RWPE2 (cell line): ENCODE results near the gene TNFRSF14.

ENCODE experiments used
- ATAC-seq: fragments of 200-7000 bp; cut with Tn5 transposase; 3 replicates; pipeline ENCODE4 v1.9.1; 2021; ENCODE audit warnings: low read depth
- DNase-seq: peaks from one replicate; pipeline ENCODE4 v3.0.0-alpha.2; 2020; ENCODE audit warnings: low spot score
- H3K27ac ChIP-seq: fragments of 450-650 bp; 2 replicates; pipeline ENCODE4 v1.5.1; 2017; ENCODE audit warnings: mild to moderate bottlenecking; ENCODE audit not compliant: poor library complexity, severe bottlenecking
- H3K27me3 ChIP-seq: fragments of 250-450 bp; sonication (Bioruptor Pico); 2 replicates; pipeline ENCODE4 v1.5.1; 2021; ENCODE audit warnings: mild to moderate bottlenecking, moderate library complexity; ENCODE audit not compliant: insufficient read depth, poor library complexity, severe bottlenecking
- H3K36me3 ChIP-seq: fragments of 250-450 bp; sonication (Bioruptor Pico); 2 replicates; pipeline ENCODE4 v1.5.1; 2020; ENCODE audit warnings: low read depth, mild to moderate bottlenecking, moderate library complexity
- H3K4me1 ChIP-seq: fragments of 250-450 bp; sonication (Bioruptor Pico); 2 replicates; pipeline ENCODE4 v1.5.1; 2021; ENCODE audit warnings: mild to moderate bottlenecking, moderate library complexity; ENCODE audit not compliant: insufficient read depth, poor library complexity, severe bottlenecking
- H3K4me3 ChIP-seq: fragments of 250-450 bp; sonication (Bioruptor Pico); 2 replicates; pipeline ENCODE4 v1.5.1; 2021; ENCODE audit warnings: mild to moderate bottlenecking, moderate library complexity; ENCODE audit not compliant: severe bottlenecking
- H3K9me3 ChIP-seq: fragments of 250-450 bp; sonication (Bioruptor Pico); 2 replicates; pipeline ENCODE4 v1.5.1; 2021; ENCODE audit warnings: mild to moderate bottlenecking, moderate library complexity; ENCODE audit not compliant: severe bottlenecking
- TF ChIP-seq, protein P1 (sequence below): fragments of 450-650 bp; IDR thresholded peaks from one replicate; pipeline ENCODE4 v1.5.1; 2017; ENCODE audit warnings: mild to moderate bottlenecking, moderate library complexity; ENCODE audit not compliant: poor library complexity, severe bottlenecking

Gene TNFRSF14

GRCh38 chr1:2585318-2586092, 29.3 kb downstream of the TNFRSF14 start:
- Histone ChIP-seq H3K27me3 (no peaks in the 10 kb centered on the region), H3K4me1 (no peaks in the 10 kb centered on the region), H3K27ac (peak overlapping the region; percentile 57), H3K4me3 (peak overlapping the region; percentile 50), H3K36me3 (no peaks in the 10 kb centered on the region), H3K9me3 (no peaks in the 10 kb centered on the region)
- TF ChIP-seq, protein P1, sequence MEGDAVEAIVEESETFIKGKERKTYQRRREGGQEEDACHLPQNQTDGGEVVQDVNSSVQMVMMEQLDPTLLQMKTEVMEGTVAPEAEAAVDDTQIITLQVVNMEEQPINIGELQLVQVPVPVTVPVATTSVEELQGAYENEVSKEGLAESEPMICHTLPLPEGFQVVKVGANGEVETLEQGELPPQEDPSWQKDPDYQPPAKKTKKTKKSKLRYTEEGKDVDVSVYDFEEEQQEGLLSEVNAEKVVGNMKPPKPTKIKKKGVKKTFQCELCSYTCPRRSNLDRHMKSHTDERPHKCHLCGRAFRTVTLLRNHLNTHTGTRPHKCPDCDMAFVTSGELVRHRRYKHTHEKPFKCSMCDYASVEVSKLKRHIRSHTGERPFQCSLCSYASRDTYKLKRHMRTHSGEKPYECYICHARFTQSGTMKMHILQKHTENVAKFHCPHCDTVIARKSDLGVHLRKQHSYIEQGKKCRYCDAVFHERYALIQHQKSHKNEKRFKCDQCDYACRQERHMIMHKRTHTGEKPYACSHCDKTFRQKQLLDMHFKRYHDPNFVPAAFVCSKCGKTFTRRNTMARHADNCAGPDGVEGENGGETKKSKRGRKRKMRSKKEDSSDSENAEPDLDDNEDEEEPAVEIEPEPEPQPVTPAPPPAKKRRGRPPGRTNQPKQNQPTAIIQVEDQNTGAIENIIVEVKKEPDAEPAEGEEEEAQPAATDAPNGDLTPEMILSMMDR = no peak
- DNase-seq (no peak), ATAC-seq (0 out of 3 replicates have a peak, but pooled peaks have one; percentile 3)

- Histone ChIP-seq H3K4me3 (peak within 1 kb of the TSS; percentile 50), H3K36me3 (no peaks in the 10 kb centered on the region), H3K4me1 (no peaks in the 10 kb centered on the region), H3K27me3 (no peaks in the 10 kb centered on the region), H3K27ac (peak within 1 kb of the TSS; percentile 57), H3K9me3 (no peaks in the 10 kb centered on the region)
- DNase-seq (peak; percentile 98), ATAC-seq (peak; percentile 87)
- TF ChIP-seq, protein P1 = no peak
Observed at GRCh38 chr1:2586154-2587070, 30.2 kb downstream of the TNFRSF14 start, which contains the start of gene PRXL2B. PRXL2B (plus strand) TSS chr1:2586777; CDS start chr1:2586886, 109 bp downstream.

DNA sequence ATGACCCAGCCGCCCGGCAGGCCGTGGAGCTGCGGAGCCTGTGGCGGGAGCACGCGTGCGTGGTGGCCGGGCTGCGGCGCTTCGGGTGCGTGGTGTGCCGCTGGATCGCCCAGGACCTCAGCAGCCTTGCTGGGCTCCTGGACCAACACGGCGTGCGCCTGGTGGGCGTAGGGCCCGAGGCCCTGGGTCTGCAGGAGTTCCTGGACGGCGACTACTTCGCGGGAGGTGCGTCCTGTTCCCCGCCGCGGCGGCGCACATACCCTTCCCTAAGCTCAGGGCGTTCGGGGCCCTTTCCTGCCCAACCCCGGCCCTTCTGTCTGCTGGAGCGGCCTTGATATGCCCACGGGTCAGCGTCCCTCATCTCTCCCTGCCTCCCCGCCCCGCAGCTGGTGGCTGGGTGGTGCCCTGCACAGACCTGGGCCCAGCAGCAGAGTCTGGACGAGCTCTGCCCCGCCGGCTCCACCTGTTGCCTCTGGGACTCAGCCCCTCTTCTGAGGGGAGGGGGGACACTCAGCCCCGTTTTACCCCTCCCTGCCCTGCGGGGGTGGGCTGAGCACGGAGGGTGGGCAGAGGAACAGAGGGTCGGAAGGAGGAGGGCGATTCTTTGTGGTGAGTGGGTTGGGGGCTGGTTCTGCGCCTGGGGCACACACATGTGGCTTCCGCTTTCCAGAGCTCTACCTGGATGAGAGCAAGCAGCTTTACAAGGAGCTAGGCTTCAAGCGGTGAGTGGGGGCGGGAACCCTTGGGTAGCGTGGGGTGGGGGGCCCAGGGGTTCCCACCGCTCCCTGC, 31.1 kb downstream of the TNFRSF14 start:
- no peaks in the 10 kb centered on the region for H3K9me3 ChIP-seq
- H3K27me3 ChIP-seq = no peaks in the 10 kb centered on the region
- H3K27ac ChIP-seq = peak overlapping the region; percentile 57
- DNase-seq (no peak), ATAC-seq (peak; percentile 7)
- TF ChIP-seq, protein P1 = no peak
- H3K4me1 ChIP-seq = no peaks in the 10 kb centered on the region
- peak overlapping the region; percentile 50 for H3K4me3 ChIP-seq
- H3K36me3 ChIP-seq = no peaks in the 10 kb centered on the region

GRCh38 chr1:2587860-2588571, 31.8 kb downstream of the TNFRSF14 start:
- Histone ChIP-seq H3K27me3 (no peaks in the 10 kb centered on the region), H3K4me3 (no peak overlapping the region), H3K9me3 (no peaks in the 10 kb centered on the region), H3K27ac (no peak overlapping the region), H3K4me1 (no peaks in the 10 kb centered on the region), H3K36me3 (no peaks in the 10 kb centered on the region)
- DNase-seq (no peak), ATAC-seq (no peak)
- TF ChIP-seq, protein P1 = no peak
